A204.1 (cell line): ENCODE results near the gene SPR.

ENCODE experiments used
- FAIRE-seq: peaks from 2 replicates; lab custom pipeline; 2012; peaks lifted over from hg19 to GRCh38; lab: Jason Lieb, UNC

Gene SPR

DNA sequence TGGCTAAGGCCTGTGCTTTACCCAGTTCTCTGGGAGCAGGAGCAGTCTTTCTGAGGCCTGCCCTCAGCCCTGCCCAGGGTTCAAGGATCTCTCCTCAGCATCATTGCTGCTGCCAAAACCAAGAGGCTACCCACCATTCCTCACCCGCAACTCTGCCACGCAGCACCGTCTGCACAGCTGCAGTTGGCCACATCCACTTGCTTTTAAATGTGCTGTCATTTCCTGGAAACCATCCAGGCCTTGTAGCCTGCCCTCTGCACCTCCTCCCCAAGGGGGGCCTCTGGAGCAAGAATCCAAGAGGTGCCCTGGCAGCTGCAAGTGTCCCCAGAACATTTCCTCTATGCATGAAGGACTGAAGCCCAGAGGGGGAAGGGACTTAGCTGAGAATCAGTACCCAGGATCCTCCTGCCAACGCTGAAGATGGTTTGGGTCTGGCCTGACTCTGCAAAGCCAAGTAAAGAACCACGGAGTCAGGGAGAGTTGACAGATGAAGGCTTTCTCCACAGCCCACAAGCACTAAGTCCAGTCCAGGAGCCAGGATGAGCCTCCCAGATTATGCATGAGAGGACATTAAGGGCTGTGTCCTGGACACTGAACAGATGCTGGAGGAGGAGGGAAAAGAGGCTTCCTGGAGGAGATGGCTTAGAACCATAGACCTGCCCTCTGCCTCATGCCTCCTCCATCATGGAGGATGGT is 45.0 kb downstream of the SPR start:
- no peak for FAIRE-seq

GRCh38 chr2:72932805-72933204 is 45.6 kb downstream of the SPR start:
- FAIRE-seq: no peak

GRCh38 chr2:72933207-72933606 is 46.0 kb downstream of the SPR start:
- FAIRE-seq: no peak

DNA sequence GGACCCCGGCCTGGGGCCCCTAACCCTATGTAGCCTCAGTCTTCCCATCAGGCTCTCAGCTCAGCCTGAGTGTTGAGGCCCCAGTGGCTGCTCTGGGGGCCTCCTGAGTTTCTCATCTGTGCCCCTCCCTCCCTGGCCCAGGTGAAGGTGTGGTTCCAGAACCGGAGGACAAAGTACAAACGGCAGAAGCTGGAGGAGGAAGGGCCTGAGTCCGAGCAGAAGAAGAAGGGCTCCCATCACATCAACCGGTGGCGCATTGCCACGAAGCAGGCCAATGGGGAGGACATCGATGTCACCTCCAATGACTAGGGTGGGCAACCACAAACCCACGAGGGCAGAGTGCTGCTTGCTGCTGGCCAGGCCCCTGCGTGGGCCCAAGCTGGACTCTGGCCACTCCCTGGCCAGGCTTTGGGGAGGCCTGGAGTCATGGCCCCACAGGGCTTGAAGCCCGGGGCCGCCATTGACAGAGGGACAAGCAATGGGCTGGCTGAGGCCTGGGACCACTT is 46.5 kb downstream of the SPR start:
- FAIRE-seq: no peak

GRCh38 chr2:72934683-72935610 is 47.7 kb downstream of the SPR start:
- no peak for FAIRE-seq

- FAIRE-seq: no peak
Observed at GRCh38 chr2:72935611-72935957, 48.4 kb downstream of the SPR start.

GRCh38 chr2:72936660-72937355 is 49.6 kb downstream of the SPR start:
- no peak for FAIRE-seq

DNA sequence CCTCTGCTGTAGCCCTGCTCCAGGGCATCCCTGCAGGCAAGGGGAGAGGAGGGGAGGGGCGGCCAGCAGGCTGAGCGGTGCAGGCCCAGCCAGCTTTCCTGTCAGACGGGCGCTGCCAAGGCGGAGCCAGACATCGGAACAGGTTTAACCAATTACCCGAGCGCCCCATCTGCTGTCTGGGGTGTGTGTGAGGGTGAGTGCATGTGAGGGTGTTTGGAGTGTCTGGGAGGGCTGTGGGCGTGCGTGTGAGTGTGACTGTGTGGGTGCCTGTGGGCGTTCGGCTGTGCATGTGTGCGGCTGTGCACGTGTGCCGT is 50.1 kb downstream of the SPR start:
- FAIRE-seq: no peak

GRCh38 chr2:72938455-72938854 is 51.2 kb downstream of the SPR start:
- no peak for FAIRE-seq

DNA sequence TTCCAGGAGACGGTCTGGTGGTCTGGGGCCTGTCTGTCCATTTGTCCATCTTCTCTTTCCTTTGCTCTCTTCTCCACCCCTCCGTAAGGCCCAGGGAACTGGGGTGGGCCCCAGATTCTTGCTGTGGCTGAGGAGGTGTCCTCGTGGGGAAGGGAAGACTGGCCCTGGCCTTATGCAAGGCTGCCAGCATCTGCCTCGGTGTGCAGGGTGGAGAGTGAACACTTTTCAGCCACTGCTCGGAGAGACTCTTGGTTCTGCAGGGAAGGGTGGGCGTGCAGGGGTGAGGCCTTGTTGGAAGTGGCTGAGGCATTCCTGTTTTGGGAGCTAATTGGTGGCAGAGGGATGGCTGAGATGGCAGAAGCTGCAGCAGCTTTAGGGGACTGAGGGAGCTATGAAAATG is 53.2 kb downstream of the SPR start:
- no peak for FAIRE-seq

GRCh38 chr2:72940786-72941185 is 53.6 kb downstream of the SPR start:
- no peak for FAIRE-seq
